Activated T-helper 2 cell treated with anti-CD3 and anti-CD28 coated beads, Interferon-gamma antibody, Interleukin-2, Interleukin-4, amounts not matched to agents 10 μg/mL and 5 μg/mL and 100 μg/mL, durations not matched to agents 14 hours and 24 hours and 36 hours (primary cell): Measurements from ENCODE around the gene RPL19. TPM values are rescaled to one million over a fixed set of nuclear protein-coding genes. Genes with fewer than 3 reads are reported as not detected.

Source experiments
- DNase-seq: peaks from one replicate; pipeline ENCODE4 v3.0.0; 2021; ENCODE audit warnings: low spot score
- H3K27ac Mint-ChIP-seq: one replicate; pipeline ENCODE4 v1.8.0; 2021; ENCODE audit warnings: mixed read lengths
- H3K27me3 Mint-ChIP-seq: one replicate; pipeline ENCODE4 v1.8.0; 2021; ENCODE audit warnings: low read depth, mixed read lengths
- H3K36me3 Mint-ChIP-seq: one replicate; pipeline ENCODE4 v1.8.0; 2021; ENCODE audit warnings: low read depth, mixed read lengths
- H3K4me1 Mint-ChIP-seq: one replicate; pipeline ENCODE4 v1.8.0; 2021; ENCODE audit warnings: low read depth, mixed read lengths
- H3K4me3 Mint-ChIP-seq: one replicate; pipeline ENCODE4 v1.8.0; 2021; ENCODE audit warnings: low read depth, mild to moderate bottlenecking, moderate library complexity, mixed read lengths
- H3K9me3 Mint-ChIP-seq: one replicate; pipeline ENCODE4 v1.8.0; 2021; ENCODE audit warnings: mixed read lengths
- intact Hi-C: fragments of 100-400 bp; cut with micrococcal nuclease; formaldehyde crosslinking; loops from one replicate; pipeline ENCODE4 v1.15.1; 2023
- total RNA-seq: library from RNA; stranded (reverse); gene quantifications from 2 replicates; pipeline ENCODE4 v1.2.3, GENCODE V29; 2022

The RPL19 gene
- total RNA-seq, 1 donor from 2014 or later: 2,339 TPM

GRCh38 chr17:39223907-39224777 lies 24.1 kb downstream of the RPL19 start:
- Mint-ChIP-seq H3K9me3 (no peaks in the 10 kb centered on the region), H3K4me1 (peaks cover 3% of the 10 kb centered on the region), H3K27me3 (peaks cover 46% of the 10 kb centered on the region), H3K36me3 (no peaks in the 10 kb centered on the region), H3K27ac (no peak overlapping the region), H3K4me3 (no peak overlapping the region)
- intact Hi-C loops: loop anchor here (10.0 kb wide), 1 partner anchor 381 kb away; the partner anchor contains the start of gene NEUROD2
- no peak for DNase-seq

- no peak for DNase-seq
- Mint-ChIP-seq H3K36me3 (no peaks in the 10 kb centered on the region), H3K9me3 (no peaks in the 10 kb centered on the region), H3K4me3 (peak overlapping the region; percentile 30), H3K27me3 (peaks cover 46% of the 10 kb centered on the region), H3K27ac (no peak overlapping the region), H3K4me1 (peaks cover 3% of the 10 kb centered on the region)
- intact Hi-C loops: loop anchor here (10.0 kb wide), 1 partner anchor 380 kb away; the partner anchor contains the start of gene NEUROD2
Measured at GRCh38 chr17:39224778-39225307, 24.8 kb downstream of the RPL19 start.

- H3K36me3 Mint-ChIP-seq: no peaks in the 10 kb centered on the region
- peak within 1 kb of the TSS; percentile 37 for H3K4me3 Mint-ChIP-seq
- no peak for DNase-seq
- peaks cover 3% of the 10 kb centered on the region for H3K4me1 Mint-ChIP-seq
- intact Hi-C loops: loop anchor here (10.0 kb wide), 1 partner anchor 379 kb away; the partner anchor contains the start of gene NEUROD2
- peaks cover 46% of the 10 kb centered on the region for H3K27me3 Mint-ChIP-seq
- H3K27ac Mint-ChIP-seq: no peak within 1 kb of the TSS
- no peaks in the 10 kb centered on the region for H3K9me3 Mint-ChIP-seq
Measured at GRCh38 chr17:39225308-39225958, 25.4 kb downstream of the RPL19 start, which contains the start of gene STAC2. Gene STAC2, minus strand, starts transcription at chr17:39225945. Its CDS starts 443 bp downstream, at chr17:39225502.

- Mint-ChIP-seq H3K4me3 (peak overlapping the region; percentile 37), H3K27ac (no peak overlapping the region), H3K4me1 (peaks cover 3% of the 10 kb centered on the region), H3K36me3 (no peaks in the 10 kb centered on the region), H3K27me3 (peaks cover 46% of the 10 kb centered on the region), H3K9me3 (no peaks in the 10 kb centered on the region)
- DNase-seq: no peak
- intact Hi-C loops: loop anchor here (10.0 kb wide), 1 partner anchor 379 kb away; the partner anchor contains the start of gene NEUROD2
Measured at GRCh38 chr17:39225959-39226683, 26.0 kb downstream of the RPL19 start.

GRCh38 chr17:39227364-39227919 lies 27.4 kb downstream of the RPL19 start:
- no peak for DNase-seq
- intact Hi-C loops: loop anchor here (10.0 kb wide), 1 partner anchor 377 kb away; the partner anchor contains the start of gene NEUROD2
- Mint-ChIP-seq H3K27me3 (peaks cover 49% of the 10 kb centered on the region), H3K9me3 (no peaks in the 10 kb centered on the region), H3K36me3 (no peaks in the 10 kb centered on the region), H3K4me1 (peaks cover 7% of the 10 kb centered on the region), H3K27ac (no peak overlapping the region), H3K4me3 (no peak overlapping the region)

GRCh38 chr17:39229274-39229913 lies 29.3 kb downstream of the RPL19 start:
- Mint-ChIP-seq H3K27ac (no peak overlapping the region), H3K4me1 (peaks cover 7% of the 10 kb centered on the region), H3K36me3 (no peaks in the 10 kb centered on the region), H3K4me3 (no peak overlapping the region), H3K27me3 (peaks cover 32% of the 10 kb centered on the region), H3K9me3 (no peaks in the 10 kb centered on the region)
- DNase-seq: no peak
- intact Hi-C loops: loop anchor here (10.0 kb wide), 1 partner anchor 375 kb away; the partner anchor contains the start of gene NEUROD2

- Mint-ChIP-seq H3K4me1 (peaks cover 7% of the 10 kb centered on the region), H3K36me3 (no peaks in the 10 kb centered on the region), H3K27me3 (peaks cover 30% of the 10 kb centered on the region), H3K27ac (no peak overlapping the region), H3K9me3 (no peaks in the 10 kb centered on the region), H3K4me3 (no peak overlapping the region)
- no peak for DNase-seq
- intact Hi-C loops: loop anchor here (2.0 to 10.0 kb wide), 2 partner anchors 24 to 66 kb away; partner anchors contain the start of gene ARL5C
Measured at GRCh38 chr17:39230361-39230760, 30.3 kb downstream of the RPL19 start.

GRCh38 chr17:39231091-39231561 lies 31.0 kb downstream of the RPL19 start:
- peaks cover 27% of the 10 kb centered on the region for H3K27me3 Mint-ChIP-seq
- H3K27ac Mint-ChIP-seq: no peak overlapping the region
- H3K36me3 Mint-ChIP-seq: no peaks in the 10 kb centered on the region
- no peaks in the 10 kb centered on the region for H3K9me3 Mint-ChIP-seq
- intact Hi-C loops: loop anchor here (2.0 to 10.0 kb wide), 2 partner anchors 24 to 66 kb away; partner anchors contain the start of gene ARL5C
- H3K4me3 Mint-ChIP-seq: no peak overlapping the region
- H3K4me1 Mint-ChIP-seq: peaks cover 6% of the 10 kb centered on the region
- no peak for DNase-seq

GRCh38 chr17:39231591-39232551 lies 31.8 kb downstream of the RPL19 start:
- intact Hi-C loops: loop anchor here (2.0 to 10.0 kb wide), 2 partner anchors 25 to 67 kb away; partner anchors contain the start of gene ARL5C
- Mint-ChIP-seq H3K4me1 (peaks cover 6% of the 10 kb centered on the region), H3K27ac (no peak overlapping the region), H3K27me3 (peaks cover 21% of the 10 kb centered on the region), H3K36me3 (no peaks in the 10 kb centered on the region), H3K4me3 (no peak overlapping the region), H3K9me3 (no peaks in the 10 kb centered on the region)
- DNase-seq: peak; percentile 31

GRCh38 chr17:39235555-39236449 lies 35.7 kb downstream of the RPL19 start:
- Mint-ChIP-seq H3K4me1 (peaks cover 20% of the 10 kb centered on the region), H3K36me3 (no peaks in the 10 kb centered on the region), H3K9me3 (no peaks in the 10 kb centered on the region), H3K4me3 (no peak overlapping the region), H3K27ac (no peak overlapping the region), H3K27me3 (peaks cover 3% of the 10 kb centered on the region)
- peak; percentile 45 for DNase-seq
- intact Hi-C loops: loop anchor here (10.0 kb wide), 1 partner anchor 71 kb away; the partner anchor contains the start of gene ARL5C
